Naive thymus-derived CD8-positive, alpha-beta T cell (primary cell): ENCODE measurements around the gene CBLB. TPM values are rescaled to one million over a fixed set of nuclear protein-coding genes. Genes with fewer than 3 reads are reported as not detected.

Experiments
- ATAC-seq, 2 donors: fragments of 150-1000 bp; cut with Tn5 transposase in 1 of 2; sonication (Bioruptor Pico), chemical (Tn5 transposase) in 1 of 2; 1 replicate in 1 of 2; 2 replicates in 1 of 2; pipeline ENCODE4 v1.10.0; 2021; ENCODE audit warnings: mild to moderate bottlenecking in 2 of 2, moderate library complexity in 2 of 2
- POLR2A ChIA-PET: fragments of 350-600 bp; sonication (Branson Sonifier 250); formaldehyde crosslinking; loops from one replicate; lab custom pipeline; 2021; ENCODE audit warnings: antibody characterized with exemption; lab: Charles Lee
- DNase-seq, 10 donors: peaks; one replicate each; pipeline versions ENCODE4 v3.0.0 to v3.0.0-alpha.2; 2020 to 2022
- H3K27ac Mint-ChIP-seq, 10 donors: one replicate each; pipeline ENCODE4 v1.8.0; 2020 to 2022; ENCODE audit warnings: mild to moderate bottlenecking in 10 of 10, mixed read lengths in 10 of 10, moderate library complexity in 4 of 10, inconsistent platforms in 1 of 10
- H3K27me3 Mint-ChIP-seq, 5 donors: one replicate each; pipeline ENCODE4 v1.8.0; 2021 to 2022; ENCODE audit warnings: mixed read lengths in 5 of 5
- H3K36me3 Mint-ChIP-seq, 3 donors: one replicate each; pipeline ENCODE4 v1.8.0; 2020 to 2022; ENCODE audit warnings: mixed read lengths in 3 of 3, mild to moderate bottlenecking in 2 of 3, inconsistent platforms in 1 of 3
- H3K4me1 Mint-ChIP-seq, 4 donors: one replicate each; pipeline ENCODE4 v1.8.0; 2021 to 2022; ENCODE audit warnings: mixed read lengths in 4 of 4
- H3K4me3 Mint-ChIP-seq, 10 donors: one replicate each; pipeline ENCODE4 v1.8.0; 2020 to 2022; ENCODE audit warnings: mild to moderate bottlenecking in 10 of 10, mixed read lengths in 10 of 10, moderate library complexity in 6 of 10, inconsistent platforms in 1 of 10
- H3K9me3 Mint-ChIP-seq, 9 donors: one replicate each; pipeline ENCODE4 v1.8.0; 2020 to 2022; ENCODE audit warnings: mixed read lengths in 9 of 9, mild to moderate bottlenecking in 3 of 9, inconsistent platforms in 1 of 9, moderate library complexity in 1 of 9
- polyA plus RNA-seq, 3 donors: library from polyadenylated mRNA; unstranded; fragments of 300-500 nt; fragmentation: Illumina TruSeq; gene quantifications; one replicate each; pipeline ENCODE4 v1.2.3, GENCODE V29; 2021
- total RNA-seq, 8 experiments: library from RNA in 2 of 8; stranded (reverse) in 2 of 8; gene quantifications; one replicate each; pipeline ENCODE4 v1.2.3 and lab custom pipeline; 2021 to 2026

Gene CBLB
- total and polyA plus RNA-seq, 5 experiments from 2014 or later = 32.1 to 108 (median 36.6) TPM

DNA sequence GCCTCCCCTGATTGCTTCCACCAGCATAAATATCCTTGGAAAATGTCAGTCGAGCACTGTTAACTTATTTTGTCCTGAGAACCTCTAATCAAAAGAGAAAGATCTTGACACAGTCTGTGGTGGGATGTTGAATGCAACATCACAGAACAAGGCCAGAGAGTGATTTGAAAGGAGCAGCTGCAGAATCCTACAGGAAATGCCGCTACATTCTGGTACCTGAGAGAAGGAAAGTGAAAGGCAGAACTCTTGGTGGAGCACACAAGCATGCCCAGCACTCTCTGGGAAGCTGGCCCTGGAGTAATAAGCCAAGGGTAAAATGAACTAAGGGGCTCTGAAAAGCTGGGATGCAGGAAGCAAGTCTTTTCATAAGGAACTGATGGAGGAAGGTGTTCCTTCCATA lies 75.8 kb downstream of the CBLB start:
- DNase-seq = no peak
- Mint-ChIP-seq H3K9me3 (no peaks in the 10 kb centered on the region), H3K4me3 (peak overlapping the region in 6 of 10 donors; percentile 1 to 19 (median 12)), H3K36me3 (peaks cover 10 to 19% (median 12%) of the 10 kb centered on the region in 3 donors), H3K27me3 (no peaks in the 10 kb centered on the region), H3K4me1 (peaks cover 30 to 80% (median 61%) of the 10 kb centered on the region in 4 donors), H3K27ac (peak overlapping the region in 5 of 10 donors; percentile 17 to 65 (median 49))
- ATAC-seq = no peak
- POLR2A ChIA-PET = interaction anchor here (0.7 kb wide), 1 partner anchor 11 kb away, joined by 6 read pairs; no protein-coding TSS in a partner anchor

DNA sequence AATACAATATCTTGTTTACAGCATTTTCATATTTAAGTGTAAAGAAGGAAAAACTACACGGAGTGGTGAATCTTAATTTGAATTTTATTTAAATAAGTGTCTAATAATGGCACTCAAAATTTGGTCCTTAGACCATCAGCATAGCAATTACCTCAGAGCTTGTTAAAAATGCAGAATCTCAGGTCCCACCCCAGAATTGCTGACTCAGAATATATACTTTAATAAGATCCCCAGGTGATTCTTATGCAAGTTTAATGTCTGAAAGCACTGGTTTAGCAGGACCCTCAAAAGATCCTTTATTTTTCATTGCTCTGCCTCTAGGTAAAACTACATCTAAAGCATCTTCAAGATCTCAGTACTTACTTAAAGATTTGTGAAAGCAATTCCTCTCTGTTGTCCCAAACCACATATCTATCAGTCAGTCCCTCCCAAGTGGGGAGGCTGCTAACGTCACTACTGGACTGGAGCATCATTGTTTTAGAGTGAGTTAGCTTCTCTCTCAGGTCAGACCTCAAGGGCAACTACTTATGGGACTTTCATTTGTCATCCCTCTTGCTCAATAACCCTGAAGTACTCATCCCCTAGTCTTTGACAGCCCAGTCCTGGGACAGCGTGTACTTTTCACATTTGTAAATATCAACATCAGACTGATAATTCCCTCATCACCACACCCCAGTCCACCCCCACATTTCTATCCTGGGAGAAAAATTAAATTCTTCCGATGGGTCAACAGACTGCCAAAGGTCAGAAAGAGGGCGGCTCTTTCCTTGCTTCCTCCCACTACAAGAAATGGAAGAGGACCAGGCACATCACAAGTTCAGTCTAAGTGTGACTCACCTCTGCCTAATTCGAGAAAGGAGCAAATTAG lies 76.7 kb downstream of the CBLB start:
- no peaks in the 10 kb centered on the region for H3K9me3 Mint-ChIP-seq
- no peaks in the 10 kb centered on the region for H3K27me3 Mint-ChIP-seq
- peaks cover 30 to 81% (median 64%) of the 10 kb centered on the region in 4 donors for H3K4me1 Mint-ChIP-seq
- H3K36me3 Mint-ChIP-seq = peaks cover 7 to 17% (median 10%) of the 10 kb centered on the region in 3 donors
- peak overlapping the region in 2 of 10 donors; percentile 10 to 48 for H3K4me3 Mint-ChIP-seq
- ATAC-seq (no peak), DNase-seq (no peak)
- POLR2A ChIA-PET = no interaction called here
- H3K27ac Mint-ChIP-seq = peak overlapping the region in 6 of 10 donors; percentile 2 to 65 (median 38)

DNA sequence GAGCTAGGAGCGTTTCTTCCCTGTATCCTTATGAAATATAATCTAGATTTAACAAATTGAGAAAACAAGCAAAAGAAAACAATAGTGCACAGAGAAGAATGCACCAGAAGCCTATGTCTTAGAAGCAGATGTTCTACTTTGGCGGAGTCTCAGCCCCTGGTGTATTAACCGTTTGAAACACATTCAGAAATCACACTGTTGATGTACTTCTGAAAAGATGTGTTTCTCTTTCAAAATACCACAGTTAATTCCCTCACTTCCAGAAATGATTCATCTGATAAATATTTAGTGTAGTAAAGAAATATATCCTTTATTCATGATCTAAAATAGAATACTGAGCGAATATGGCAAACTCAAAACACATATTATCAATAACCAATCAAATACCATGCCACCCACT lies 77.7 kb downstream of the CBLB start:
- DNase-seq (no peak), ATAC-seq (no peak)
- peaks cover 27 to 80% (median 66%) of the 10 kb centered on the region in 4 donors for H3K4me1 Mint-ChIP-seq
- H3K9me3 Mint-ChIP-seq = no peaks in the 10 kb centered on the region
- H3K27me3 Mint-ChIP-seq = no peaks in the 10 kb centered on the region
- H3K36me3 Mint-ChIP-seq = peaks cover 6 to 15% (median 8%) of the 10 kb centered on the region in 3 donors
- H3K4me3 Mint-ChIP-seq = no peak overlapping the region
- POLR2A ChIA-PET = no interaction called here
- H3K27ac Mint-ChIP-seq = peak overlapping the region in 5 of 10 donors; percentile 31 to 61 (median 48)

DNA sequence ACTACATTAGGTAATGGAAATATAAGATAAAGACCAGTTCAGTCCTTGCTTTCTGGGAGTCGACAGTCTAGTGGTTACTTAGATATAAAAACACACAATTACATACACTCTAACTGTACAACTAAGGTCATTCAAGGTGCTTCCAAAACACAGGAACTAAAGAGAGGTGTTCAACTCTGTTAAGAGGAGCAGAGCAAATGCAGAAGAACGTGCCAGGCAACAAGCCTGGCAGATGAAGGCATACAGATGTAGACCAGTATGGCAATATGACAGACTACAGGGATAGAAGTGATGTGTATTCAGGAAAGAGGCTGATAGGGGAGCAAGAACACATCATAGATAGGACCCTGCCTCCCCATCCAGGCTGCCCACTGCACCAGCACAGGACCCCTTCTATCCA lies 78.3 kb downstream of the CBLB start:
- Mint-ChIP-seq H3K9me3 (no peaks in the 10 kb centered on the region), H3K27ac (peak overlapping the region in 5 of 10 donors; percentile 9 to 69 (median 55))
- no peak for ATAC-seq

GRCh38 chr3:105788593-105788992 lies 80.2 kb downstream of the CBLB start:
- POLR2A ChIA-PET = interaction anchor here (0.9 kb wide), 1 partner anchor 80 kb away, joined by 3 read pairs; the partner anchor contains the start of gene CBLB
- peak overlapping the region in 2 of 10 donors; percentile 49 to 70 for H3K27ac Mint-ChIP-seq
- no peak for DNase-seq
- H3K4me3 Mint-ChIP-seq = peak overlapping the region in 2 of 10 donors; percentile 10 to 52
- no peaks in the 10 kb centered on the region for H3K27me3 Mint-ChIP-seq
- peaks cover 37 to 78% (median 69%) of the 10 kb centered on the region in 4 donors for H3K4me1 Mint-ChIP-seq
- no peak for ATAC-seq
- no peaks in the 10 kb centered on the region for H3K9me3 Mint-ChIP-seq
- H3K36me3 Mint-ChIP-seq = peaks cover 6 to 13% (median 8%) of the 10 kb centered on the region in 3 donors

More for the DNA sequence above, 78.3 kb downstream of the CBLB start:
- POLR2A ChIA-PET = no interaction called here
- no peak for DNase-seq
- Mint-ChIP-seq H3K36me3 (peaks cover 6 to 13% (median 8%) of the 10 kb centered on the region in 3 donors), H3K27me3 (no peaks in the 10 kb centered on the region), H3K4me3 (peak overlapping the region in 5 of 10 donors; percentile 9 to 33 (median 14)), H3K4me1 (peaks cover 31 to 79% (median 68%) of the 10 kb centered on the region in 4 donors)

GRCh38 chr3:105787453-105787852 lies 81.4 kb downstream of the CBLB start:
- Mint-ChIP-seq H3K9me3 (peaks cover 0 to 3% (median 0%) of the 10 kb centered on the region in 9 donors), H3K27ac (peak overlapping the region in 4 of 10 donors; percentile 11 to 61 (median 49)), H3K27me3 (no peaks in the 10 kb centered on the region), H3K4me1 (peaks cover 32 to 76% (median 63%) of the 10 kb centered on the region in 4 donors), H3K4me3 (peak overlapping the region in 1 of 10 donors; percentile 38), H3K36me3 (peaks cover 0 to 12% (median 0%) of the 10 kb centered on the region in 3 donors)
- ATAC-seq = no peak
- POLR2A ChIA-PET = no interaction called here
- no peak for DNase-seq

- H3K27ac Mint-ChIP-seq = peak overlapping the region in 5 of 10 donors; percentile 13 to 61 (median 36)
- H3K27me3 Mint-ChIP-seq = no peaks in the 10 kb centered on the region
- ATAC-seq (no peak), DNase-seq (no peak)
- H3K4me3 Mint-ChIP-seq = peak overlapping the region in 1 of 10 donors; percentile 38
- peaks cover 31 to 76% (median 63%) of the 10 kb centered on the region in 4 donors for H3K4me1 Mint-ChIP-seq
- H3K9me3 Mint-ChIP-seq = peaks cover 0 to 3% (median 0%) of the 10 kb centered on the region in 9 donors
- POLR2A ChIA-PET = no interaction called here
- H3K36me3 Mint-ChIP-seq = peaks cover 0 to 15% (median 3%) of the 10 kb centered on the region in 3 donors
Measured at GRCh38 chr3:105786990-105787389, 81.8 kb downstream of the CBLB start.

DNA sequence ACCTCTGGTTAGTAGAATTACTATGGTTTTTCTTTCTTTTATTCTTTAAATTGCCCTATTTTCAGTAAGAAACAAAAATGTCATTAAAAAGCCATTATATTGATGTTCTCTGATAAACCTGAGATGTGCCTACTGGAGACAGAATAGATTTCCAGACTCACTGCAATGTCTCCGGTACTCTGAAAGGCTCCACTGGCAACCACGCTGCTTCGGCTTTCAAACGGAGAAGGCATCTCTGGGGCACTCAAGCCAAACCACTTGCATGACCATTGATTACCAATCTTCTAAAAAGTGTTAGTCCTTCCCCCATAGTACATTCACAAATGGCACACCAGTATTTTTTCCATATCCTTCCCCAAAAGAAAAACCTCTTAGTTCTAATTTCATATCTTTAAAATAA lies 82.6 kb downstream of the CBLB start:
- H3K27me3 Mint-ChIP-seq = no peaks in the 10 kb centered on the region
- H3K4me1 Mint-ChIP-seq = peaks cover 33 to 79% (median 66%) of the 10 kb centered on the region in 4 donors
- DNase-seq (no peak), ATAC-seq (no peak)
- peaks cover 0 to 16% (median 3%) of the 10 kb centered on the region in 3 donors for H3K36me3 Mint-ChIP-seq
- peak overlapping the region in 3 of 10 donors; percentile 16 to 49 (median 30) for H3K4me3 Mint-ChIP-seq
- H3K9me3 Mint-ChIP-seq = peaks cover 0 to 5% (median 0%) of the 10 kb centered on the region in 9 donors
- POLR2A ChIA-PET = no interaction called here
- H3K27ac Mint-ChIP-seq = peak overlapping the region in 7 of 10 donors; percentile 15 to 70 (median 40)

GRCh38 chr3:105785803-105786202 lies 83.0 kb downstream of the CBLB start:
- Mint-ChIP-seq H3K4me3 (peak overlapping the region in 3 of 10 donors; percentile 13 to 49 (median 45)), H3K4me1 (peaks cover 33 to 79% (median 66%) of the 10 kb centered on the region in 4 donors), H3K36me3 (peaks cover 0 to 20% (median 3%) of the 10 kb centered on the region in 3 donors), H3K27me3 (no peaks in the 10 kb centered on the region), H3K27ac (peak overlapping the region in 7 of 10 donors; percentile 24 to 70 (median 46)), H3K9me3 (peaks cover 0 to 5% (median 0%) of the 10 kb centered on the region in 9 donors)
- ATAC-seq = no peak
- POLR2A ChIA-PET = no interaction called here
- DNase-seq = no peak

GRCh38 chr3:105783631-105784030 lies 85.2 kb downstream of the CBLB start:
- Mint-ChIP-seq H3K9me3 (peaks cover 0 to 5% (median 0%) of the 10 kb centered on the region in 9 donors), H3K36me3 (peaks cover 0 to 21% (median 3%) of the 10 kb centered on the region in 3 donors), H3K4me1 (peaks cover 29 to 76% (median 61%) of the 10 kb centered on the region in 4 donors), H3K27ac (peak overlapping the region in 8 of 10 donors; percentile 7 to 83 (median 60)), H3K27me3 (no peaks in the 10 kb centered on the region), H3K4me3 (peak overlapping the region in 3 of 10 donors; percentile 4 to 27 (median 13))
- DNase-seq = no peak
- no peak for ATAC-seq
- POLR2A ChIA-PET = no interaction called here

- POLR2A ChIA-PET = interaction anchor here (0.6 to 1.3 kb wide), 3 partner anchors 12 to 87 kb away, joined by 3 to 6 read pairs (median 3); partner anchors contain the start of gene CBLB
- H3K4me3 Mint-ChIP-seq = peak overlapping the region in 5 of 10 donors; percentile 4 to 48 (median 42)
- H3K27me3 Mint-ChIP-seq = no peaks in the 10 kb centered on the region
- peaks cover 0 to 5% (median 0%) of the 10 kb centered on the region in 9 donors for H3K9me3 Mint-ChIP-seq
- H3K36me3 Mint-ChIP-seq = peaks cover 0 to 17% (median 3%) of the 10 kb centered on the region in 3 donors
- H3K27ac Mint-ChIP-seq = peak overlapping the region in 9 of 10 donors; percentile 23 to 88 (median 40)
- ATAC-seq = no peak
- DNase-seq = no peak
- peaks cover 35 to 75% (median 58%) of the 10 kb centered on the region in 4 donors for H3K4me1 Mint-ChIP-seq
Measured at GRCh38 chr3:105781871-105782270, 86.9 kb downstream of the CBLB start.

GRCh38 chr3:105780107-105780506 lies 88.7 kb downstream of the CBLB start:
- no peak for DNase-seq
- POLR2A ChIA-PET = no interaction called here
- peaks cover 0 to 5% (median 0%) of the 10 kb centered on the region in 9 donors for H3K9me3 Mint-ChIP-seq
- no peaks in the 10 kb centered on the region for H3K27me3 Mint-ChIP-seq
- H3K27ac Mint-ChIP-seq = peak overlapping the region in 3 of 10 donors; percentile 4 to 69 (median 48)
- H3K36me3 Mint-ChIP-seq = peaks cover 0 to 15% (median 3%) of the 10 kb centered on the region in 3 donors
- ATAC-seq = no peak
- H3K4me3 Mint-ChIP-seq = no peak overlapping the region
- peaks cover 35 to 74% (median 55%) of the 10 kb centered on the region in 4 donors for H3K4me1 Mint-ChIP-seq
